HEK293 (cell line): ENCODE data around the gene PGAP6.

ENCODE experiments used
- CTCF ChIA-PET: fragments of 350-600 bp; formaldehyde crosslinking; extraction: SDS; loops from one replicate; lab custom pipeline; 2021; ENCODE audit warnings: antibody characterized with exemption; lab: Yijun Ruan, JAX
- POLR2A ChIA-PET: fragments of 300-600 bp; formaldehyde crosslinking; extraction: SDS; loops from one replicate; lab custom pipeline; 2020; ENCODE audit warnings: antibody characterized with exemption, inconsistent platforms; lab: Yijun Ruan, JAX
- H3K27ac ChIP-seq: fragments of 200-500 bp; sonication (Bioruptor generic); 2 replicates; pipeline ENCODE4 v1.5.1; 2014; ENCODE audit warnings: low read depth, low read length, control low read depth, inconsistent platforms; ENCODE audit errors: extremely low read depth
- H3K36me3 ChIP-seq, 2 experiments: fragments of 200-500 bp in 1 of 2; sonication (Bioruptor generic) in 1 of 2; 1 replicate in 1 of 2; 2 replicates in 1 of 2; pipeline ENCODE4 v1.5.1; 2014 to 2017; ENCODE audit warnings: inconsistent platforms in 2 of 2, low read length in 2 of 2; ENCODE audit not compliant: control insufficient read depth in 2 of 2, insufficient read depth in 1 of 2
- H3K4me1 ChIP-seq: fragments of 200-500 bp; sonication (Bioruptor generic); 2 replicates; pipeline ENCODE4 v1.5.1; 2014; ENCODE audit warnings: mild to moderate bottlenecking, low read length, inconsistent platforms; ENCODE audit not compliant: control insufficient read depth, insufficient read depth
- H3K4me3 ChIP-seq: 2 replicates; pipeline ENCODE4 v1.5.1; 2011; ENCODE audit warnings: low read depth, mild to moderate bottlenecking, control low read depth, low read length, moderate library complexity
- H3K9me3 ChIP-seq: fragments of 200-500 bp; sonication (Bioruptor generic); 2 replicates; pipeline ENCODE4 v1.5.1; 2014; ENCODE audit warnings: low read depth, low read length, inconsistent platforms; ENCODE audit not compliant: control insufficient read depth, insufficient read depth
- GLI2 ChIP-seq: fragments of 450-650 bp; formaldehyde crosslinking; IDR thresholded peaks from 2 replicates; pipeline ENCODE4; 2017; ENCODE audit warnings: missing biosample characterization, missing genetic modification characterization, low read depth, borderline replicate concordance
- GLIS1 ChIP-seq: fragments of 450-650 bp; formaldehyde crosslinking; IDR thresholded peaks from 2 replicates; pipeline ENCODE4 v1.5.1; 2016; ENCODE audit warnings: missing biosample characterization, missing genetic modification characterization
- KLF16 ChIP-seq: fragments of 450-650 bp; formaldehyde crosslinking; IDR thresholded peaks from 2 replicates; pipeline ENCODE4 v1.5.1; 2017; ENCODE audit warnings: missing biosample characterization, missing genetic modification characterization
- KLF7 ChIP-seq: fragments of 450-650 bp; formaldehyde crosslinking; IDR thresholded peaks from 2 replicates; pipeline ENCODE4 v1.5.1; 2016; ENCODE audit warnings: missing biosample characterization, missing genetic modification characterization, borderline replicate concordance
- SCRT1 ChIP-seq: fragments of 450-650 bp; formaldehyde crosslinking; IDR thresholded peaks from 2 replicates; pipeline ENCODE4 v1.5.1; 2016; ENCODE audit warnings: missing biosample characterization, missing genetic modification characterization, borderline replicate concordance
- SP2 ChIP-seq: fragments of 450-650 bp; formaldehyde crosslinking; IDR thresholded peaks from 2 replicates; pipeline ENCODE4 v1.5.1; 2016; ENCODE audit warnings: missing biosample characterization, missing genetic modification characterization
- TCF7L2 ChIP-seq: IDR thresholded peaks from 2 replicates; pipeline ENCODE4 v1.6.1; 2011; ENCODE audit warnings: low read depth, mild to moderate bottlenecking, inconsistent platforms, low read length, moderate library complexity, borderline replicate concordance
- TRIM28 ChIP-seq: IDR thresholded peaks from 2 replicates; pipeline ENCODE4 v1.6.1; 2011; ENCODE audit warnings: low read length, control low read depth, borderline replicate concordance
- ZBTB7A ChIP-seq: fragments of 450-650 bp; formaldehyde crosslinking; IDR thresholded peaks from 2 replicates; pipeline ENCODE4 v1.5.1; 2016; ENCODE audit warnings: low read depth, missing biosample characterization, missing genetic modification characterization
- ZEB2 ChIP-seq: fragments of 450-650 bp; formaldehyde crosslinking; IDR thresholded peaks from 2 replicates; pipeline ENCODE4 v1.5.1; 2016; ENCODE audit warnings: missing biosample characterization, missing genetic modification characterization
- ZNF266 ChIP-seq: fragments of 450-650 bp; formaldehyde crosslinking; IDR thresholded peaks from 2 replicates; pipeline ENCODE4 v1.5.1; 2016; ENCODE audit warnings: missing biosample characterization, missing genetic modification characterization, low read depth
- ZNF501 ChIP-seq: fragments of 450-650 bp; formaldehyde crosslinking; IDR thresholded peaks from 2 replicates; pipeline ENCODE4 v1.5.1; 2016; ENCODE audit warnings: missing biosample characterization, missing genetic modification characterization
- ZNF561 ChIP-seq: fragments of 450-650 bp; IDR thresholded peaks from 2 replicates; pipeline ENCODE4 v1.5.1; 2018; ENCODE audit warnings: missing biosample characterization, missing genetic modification characterization, borderline replicate concordance
- ZNF610 ChIP-seq: fragments of 450-650 bp; formaldehyde crosslinking; IDR thresholded peaks from 2 replicates; pipeline ENCODE4 v1.5.1; 2016; ENCODE audit warnings: missing biosample characterization, missing genetic modification characterization, borderline replicate concordance
- ZNF660 ChIP-seq: fragments of 450-650 bp; IDR thresholded peaks from 2 replicates; pipeline ENCODE4 v1.5.1; 2018; ENCODE audit warnings: missing biosample characterization, mild to moderate bottlenecking, missing genetic modification characterization
- ZNF670 ChIP-seq: fragments of 450-650 bp; formaldehyde crosslinking; IDR thresholded peaks from 2 replicates; pipeline ENCODE4 v1.5.1; 2016; ENCODE audit warnings: missing biosample characterization, missing genetic modification characterization, low read depth
- ZNF76 ChIP-seq: fragments of 450-650 bp; formaldehyde crosslinking; IDR thresholded peaks from 2 replicates; pipeline ENCODE4; 2016; ENCODE audit warnings: low read depth, missing biosample characterization, missing genetic modification characterization, borderline replicate concordance
- ZSCAN30 ChIP-seq: fragments of 450-650 bp; IDR thresholded peaks from 2 replicates; pipeline ENCODE4 v1.5.1; 2018; ENCODE audit warnings: missing biosample characterization, mild to moderate bottlenecking, missing genetic modification characterization, moderate library complexity
- ZXDB ChIP-seq: fragments of 450-650 bp; formaldehyde crosslinking; IDR thresholded peaks from 2 replicates; pipeline ENCODE4 v1.5.1; 2016; ENCODE audit warnings: missing biosample characterization, missing genetic modification characterization
- TF ChIP-seq, protein P1 (sequence below): fragments of 450-650 bp; formaldehyde crosslinking; optimal IDR thresholded peaks from 2 replicates; pipeline ENCODE3; 2016; ENCODE audit warnings: missing biosample characterization, mild to moderate bottlenecking, missing genetic modification characterization
- TF ChIP-seq, protein P2 (sequence below): fragments of 450-650 bp; formaldehyde crosslinking; IDR thresholded peaks from 2 replicates; pipeline ENCODE4 v1.5.1; 2017; ENCODE audit warnings: missing biosample characterization, missing genetic modification characterization
- TF ChIP-seq, protein P3 (sequence below): fragments of 450-650 bp; formaldehyde crosslinking; IDR thresholded peaks from 2 replicates; pipeline ENCODE4 v1.5.1; 2016; ENCODE audit warnings: missing biosample characterization, missing genetic modification characterization
- TF ChIP-seq, protein P4 (sequence below): fragments of 450-650 bp; formaldehyde crosslinking; IDR thresholded peaks from 2 replicates; pipeline ENCODE4 v1.5.1; 2016; ENCODE audit warnings: missing biosample characterization, missing genetic modification characterization
- TF ChIP-seq, protein P5 (sequence below): fragments of 450-650 bp; formaldehyde crosslinking; IDR thresholded peaks from 2 replicates; pipeline ENCODE4 v1.5.1; 2016; ENCODE audit warnings: missing biosample characterization, missing genetic modification characterization

PGAP6 gene

DNA sequence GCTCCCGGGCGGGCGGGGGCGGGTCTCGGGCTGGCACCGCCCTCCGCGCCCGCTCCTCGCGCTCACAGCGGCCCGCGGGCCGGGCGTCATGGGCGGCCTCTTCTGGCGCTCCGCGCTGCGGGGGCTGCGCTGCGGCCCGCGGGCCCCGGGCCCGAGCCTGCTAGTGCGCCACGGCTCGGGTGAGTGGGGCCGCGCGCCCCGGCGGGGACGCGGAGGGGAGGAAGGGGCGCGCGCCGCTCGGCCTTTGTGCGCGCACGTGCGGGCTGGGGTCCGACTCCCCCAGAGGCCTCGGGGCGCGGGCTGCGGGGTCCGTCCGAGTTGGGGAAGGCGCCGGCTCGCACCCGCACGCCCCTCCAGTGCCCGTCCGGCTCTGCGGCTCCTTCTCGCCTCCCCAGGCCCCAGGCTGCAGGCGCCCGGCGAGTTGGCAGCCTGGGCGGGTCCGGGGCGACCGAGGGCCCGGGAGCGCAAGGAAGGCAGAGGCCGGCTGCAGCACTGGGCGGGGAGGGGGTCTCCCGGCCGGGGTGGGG lies 15.4 kb upstream of the PGAP6 start, which contains the start of gene NME4:
Gene NME4, plus strand, starts transcription at position 65 of the 527 bp plus-strand sequence. Its CDS starts 24 bp downstream, at position 89.
- no peaks in the 10 kb centered on the region for H3K4me1 ChIP-seq
- TF ChIP-seq TRIM28, result no peak
- TF ChIP-seq ZNF266, result no peak
- TF ChIP-seq, protein P1, sequence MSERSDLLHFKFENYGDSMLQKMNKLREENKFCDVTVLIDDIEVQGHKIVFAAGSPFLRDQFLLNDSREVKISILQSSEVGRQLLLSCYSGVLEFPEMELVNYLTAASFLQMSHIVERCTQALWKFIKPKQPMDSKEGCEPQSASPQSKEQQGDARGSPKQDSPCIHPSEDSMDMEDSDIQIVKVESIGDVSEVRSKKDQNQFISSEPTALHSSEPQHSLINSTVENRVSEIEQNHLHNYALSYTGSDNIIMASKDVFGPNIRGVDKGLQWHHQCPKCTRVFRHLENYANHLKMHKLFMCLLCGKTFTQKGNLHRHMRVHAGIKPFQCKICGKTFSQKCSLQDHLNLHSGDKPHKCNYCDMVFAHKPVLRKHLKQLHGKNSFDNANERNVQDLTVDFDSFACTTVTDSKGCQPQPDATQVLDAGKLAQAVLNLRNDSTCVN (tag by site-specific recombination), result peak; percentile 70
- peak; percentile 57; the same call in 1 of the 2 replicates for TF ChIP-seq ZSCAN30 (tag by site-specific recombination)
- 0 out of 2 replicates have a peak, but pooled peaks have one; percentile 17 for TF ChIP-seq SP2 (tag by site-specific recombination)
- TF ChIP-seq ZNF561, result 0 out of 2 replicates have a peak, but pooled peaks have one; percentile 14
- TF ChIP-seq, all 188 proteins: peak for 4
- Histone ChIP-seq H3K9me3 (no peaks in the 10 kb centered on the region), H3K36me3 (peaks cover 0 to 27% of the 10 kb centered on the region in 2 experiments; a peak in 1 of 3 replicates), H3K27ac (peak within 1 kb of the TSS; percentile 94), H3K4me3 (peak within 1 kb of the TSS; percentile 50)
- CTCF ChIA-PET, result no interaction called here
- POLR2A ChIA-PET, result no interaction called here

DNA sequence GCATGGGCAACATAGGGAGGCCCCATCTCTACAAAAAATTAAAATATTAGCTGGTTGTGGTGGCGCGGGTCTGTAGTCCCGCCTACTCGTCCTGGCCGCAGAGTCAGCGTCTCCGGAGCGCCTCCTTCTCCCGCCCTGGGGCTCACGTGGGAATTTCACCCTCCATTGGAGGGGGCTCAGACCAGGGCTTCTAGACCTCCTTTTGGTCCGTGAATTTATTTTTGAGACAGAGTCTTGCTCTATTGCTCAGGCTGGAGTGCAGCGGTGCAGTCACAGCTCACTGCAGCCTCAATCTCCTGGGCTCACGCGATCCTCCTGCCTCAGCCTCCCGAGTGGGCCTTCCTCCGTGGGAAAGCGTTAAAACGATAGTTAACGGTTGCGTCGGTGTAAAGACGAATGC lies 14.8 kb upstream of the PGAP6 start:
- POLR2A ChIA-PET, result interaction anchor here (0.6 kb wide), 1 partner anchor 9 kb away, joined by 3 read pairs; no protein-coding TSS in a partner anchor
- CTCF ChIA-PET, result no interaction called here
- H3K4me3 ChIP-seq, result peak overlapping the region; percentile 18
- TF ChIP-seq SCRT1 (tag by site-specific recombination), result no peak
- TF ChIP-seq ZNF501, result no peak
- TF ChIP-seq ZNF670 (tag by site-specific recombination), result no peak
- no peak for TF ChIP-seq TCF7L2
- 0 out of 2 replicates have a peak, but pooled peaks have one; percentile 18 for TF ChIP-seq KLF7 (tag by site-specific recombination)
- no peak for TF ChIP-seq ZNF76 (tag by site-specific recombination)
- TF ChIP-seq, protein P2, sequence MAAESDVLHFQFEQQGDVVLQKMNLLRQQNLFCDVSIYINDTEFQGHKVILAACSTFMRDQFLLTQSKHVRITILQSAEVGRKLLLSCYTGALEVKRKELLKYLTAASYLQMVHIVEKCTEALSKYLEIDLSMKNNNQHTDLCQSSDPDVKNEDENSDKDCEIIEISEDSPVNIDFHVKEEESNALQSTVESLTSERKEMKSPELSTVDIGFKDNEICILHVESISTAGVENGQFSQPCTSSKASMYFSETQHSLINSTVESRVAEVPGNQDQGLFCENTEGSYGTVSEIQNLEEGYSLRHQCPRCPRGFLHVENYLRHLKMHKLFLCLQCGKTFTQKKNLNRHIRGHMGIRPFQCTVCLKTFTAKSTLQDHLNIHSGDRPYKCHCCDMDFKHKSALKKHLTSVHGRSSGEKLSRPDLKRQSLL (tag by site-specific recombination), result peak; percentile 45; the same call in 1 of the 2 replicates
- TF ChIP-seq ZNF610, result 0 out of 2 replicates have a peak, but pooled peaks have one; percentile 19
- TF ChIP-seq ZNF660 (tag by site-specific recombination), result 0 out of 2 replicates have a peak, but pooled peaks have one; percentile 19
- TF ChIP-seq ZXDB, result peak; percentile 62
- TF ChIP-seq, protein P3, sequence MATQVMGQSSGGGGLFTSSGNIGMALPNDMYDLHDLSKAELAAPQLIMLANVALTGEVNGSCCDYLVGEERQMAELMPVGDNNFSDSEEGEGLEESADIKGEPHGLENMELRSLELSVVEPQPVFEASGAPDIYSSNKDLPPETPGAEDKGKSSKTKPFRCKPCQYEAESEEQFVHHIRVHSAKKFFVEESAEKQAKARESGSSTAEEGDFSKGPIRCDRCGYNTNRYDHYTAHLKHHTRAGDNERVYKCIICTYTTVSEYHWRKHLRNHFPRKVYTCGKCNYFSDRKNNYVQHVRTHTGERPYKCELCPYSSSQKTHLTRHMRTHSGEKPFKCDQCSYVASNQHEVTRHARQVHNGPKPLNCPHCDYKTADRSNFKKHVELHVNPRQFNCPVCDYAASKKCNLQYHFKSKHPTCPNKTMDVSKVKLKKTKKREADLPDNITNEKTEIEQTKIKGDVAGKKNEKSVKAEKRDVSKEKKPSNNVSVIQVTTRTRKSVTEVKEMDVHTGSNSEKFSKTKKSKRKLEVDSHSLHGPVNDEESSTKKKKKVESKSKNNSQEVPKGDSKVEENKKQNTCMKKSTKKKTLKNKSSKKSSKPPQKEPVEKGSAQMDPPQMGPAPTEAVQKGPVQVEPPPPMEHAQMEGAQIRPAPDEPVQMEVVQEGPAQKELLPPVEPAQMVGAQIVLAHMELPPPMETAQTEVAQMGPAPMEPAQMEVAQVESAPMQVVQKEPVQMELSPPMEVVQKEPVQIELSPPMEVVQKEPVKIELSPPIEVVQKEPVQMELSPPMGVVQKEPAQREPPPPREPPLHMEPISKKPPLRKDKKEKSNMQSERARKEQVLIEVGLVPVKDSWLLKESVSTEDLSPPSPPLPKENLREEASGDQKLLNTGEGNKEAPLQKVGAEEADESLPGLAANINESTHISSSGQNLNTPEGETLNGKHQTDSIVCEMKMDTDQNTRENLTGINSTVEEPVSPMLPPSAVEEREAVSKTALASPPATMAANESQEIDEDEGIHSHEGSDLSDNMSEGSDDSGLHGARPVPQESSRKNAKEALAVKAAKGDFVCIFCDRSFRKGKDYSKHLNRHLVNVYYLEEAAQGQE (tag by site-specific recombination), result 0 out of 2 replicates have a peak, but pooled peaks have one; percentile 19
- peak; percentile 80; the same call in 1 of the 2 replicates for TF ChIP-seq ZBTB7A (tag by site-specific recombination)
- TF ChIP-seq ZEB2 (tag by site-specific recombination), result peak; percentile 81; the same call in 1 of the 2 replicates
- TF ChIP-seq GLI2 (tag by site-specific recombination), result no peak
- TF ChIP-seq, protein P4, sequence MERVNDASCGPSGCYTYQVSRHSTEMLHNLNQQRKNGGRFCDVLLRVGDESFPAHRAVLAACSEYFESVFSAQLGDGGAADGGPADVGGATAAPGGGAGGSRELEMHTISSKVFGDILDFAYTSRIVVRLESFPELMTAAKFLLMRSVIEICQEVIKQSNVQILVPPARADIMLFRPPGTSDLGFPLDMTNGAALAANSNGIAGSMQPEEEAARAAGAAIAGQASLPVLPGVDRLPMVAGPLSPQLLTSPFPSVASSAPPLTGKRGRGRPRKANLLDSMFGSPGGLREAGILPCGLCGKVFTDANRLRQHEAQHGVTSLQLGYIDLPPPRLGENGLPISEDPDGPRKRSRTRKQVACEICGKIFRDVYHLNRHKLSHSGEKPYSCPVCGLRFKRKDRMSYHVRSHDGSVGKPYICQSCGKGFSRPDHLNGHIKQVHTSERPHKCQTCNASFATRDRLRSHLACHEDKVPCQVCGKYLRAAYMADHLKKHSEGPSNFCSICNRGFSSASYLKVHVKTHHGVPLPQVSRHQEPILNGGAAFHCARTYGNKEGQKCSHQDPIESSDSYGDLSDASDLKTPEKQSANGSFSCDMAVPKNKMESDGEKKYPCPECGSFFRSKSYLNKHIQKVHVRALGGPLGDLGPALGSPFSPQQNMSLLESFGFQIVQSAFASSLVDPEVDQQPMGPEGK (tag by site-specific recombination), result peak; percentile 88
- TF ChIP-seq, protein P5, sequence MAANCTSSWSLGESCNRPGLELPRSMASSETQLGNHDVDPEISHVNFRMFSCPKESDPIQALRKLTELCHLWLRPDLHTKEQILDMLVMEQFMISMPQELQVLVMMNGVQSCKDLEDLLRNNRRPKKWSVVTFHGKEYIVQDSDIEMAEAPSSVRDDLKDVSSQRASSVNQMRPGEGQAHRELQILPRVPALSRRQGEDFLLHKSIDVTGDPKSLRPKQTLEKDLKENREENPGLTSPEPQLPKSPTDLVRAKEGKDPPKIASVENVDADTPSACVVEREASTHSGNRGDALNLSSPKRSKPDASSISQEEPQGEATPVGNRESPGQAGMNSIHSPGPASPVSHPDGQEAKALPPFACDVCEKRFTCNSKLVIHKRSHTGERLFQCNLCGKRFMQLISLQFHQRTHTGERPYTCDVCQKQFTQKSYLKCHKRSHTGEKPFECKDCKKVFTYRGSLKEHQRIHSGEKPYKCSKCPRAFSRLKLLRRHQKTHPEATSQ (tag by site-specific recombination), result peak; percentile 39; the same call in 1 of the 2 replicates
- peak; percentile 22; the same call in 1 of the 2 replicates for TF ChIP-seq GLIS1 (tag by site-specific recombination)
- TF ChIP-seq KLF16 (tag by site-specific recombination), result peak; percentile 50; the same call in 1 of the 2 replicates

More for the DNA sequence above, 14.8 kb upstream of the PGAP6 start:
- Histone ChIP-seq H3K27ac (peak overlapping the region; percentile 72; the same call in 1 of the 2 replicates), H3K4me1 (no peaks in the 10 kb centered on the region), H3K36me3 (peaks cover 0 to 27% of the 10 kb centered on the region in 2 experiments; a peak in 1 of 3 replicates), H3K9me3 (no peaks in the 10 kb centered on the region)
